Effector memory CD4-positive, alpha-beta T cell (primary cell): ENCODE data around the gene LY6G5B.

Experiments used
- DNase-seq, 3 donors: peaks; one replicate each; pipeline ENCODE4 v3.0.0-alpha.2; 2020
- H3K27ac ChIP-seq: 2 replicates; pipeline ENCODE4 v1.7.0; 2013; ENCODE audit warnings: mild to moderate bottlenecking, low read length, moderate library complexity; ENCODE audit not compliant: insufficient read depth, poor library complexity, severe bottlenecking
- H3K27me3 ChIP-seq: replicated peaks from 2 replicates; pipeline ENCODE4 v1.7.0; 2013; ENCODE audit warnings: mild to moderate bottlenecking, low read length; ENCODE audit not compliant: insufficient read depth, control insufficient read depth, poor library complexity, severe bottlenecking
- H3K36me3 ChIP-seq: 2 replicates; pipeline ENCODE4 v1.7.0; 2013; ENCODE audit warnings: mild to moderate bottlenecking, low read length, moderate library complexity; ENCODE audit not compliant: control insufficient read depth, insufficient read depth
- H3K4me1 ChIP-seq: 2 replicates; pipeline ENCODE4 v1.7.0; 2013; ENCODE audit warnings: low read length, mild to moderate bottlenecking; ENCODE audit not compliant: control insufficient read depth, insufficient read depth, poor library complexity, severe bottlenecking
- H3K4me3 ChIP-seq: 2 replicates; pipeline ENCODE4 v1.7.0; 2013; ENCODE audit warnings: low read length, low read depth, mild to moderate bottlenecking; ENCODE audit not compliant: insufficient read depth, poor library complexity, severe bottlenecking
- H3K9me3 ChIP-seq: 2 replicates; pipeline ENCODE4 v1.7.0; 2013; ENCODE audit warnings: mild to moderate bottlenecking, low read length, moderate library complexity; ENCODE audit not compliant: control insufficient read depth

The LY6G5B gene

DNA sequence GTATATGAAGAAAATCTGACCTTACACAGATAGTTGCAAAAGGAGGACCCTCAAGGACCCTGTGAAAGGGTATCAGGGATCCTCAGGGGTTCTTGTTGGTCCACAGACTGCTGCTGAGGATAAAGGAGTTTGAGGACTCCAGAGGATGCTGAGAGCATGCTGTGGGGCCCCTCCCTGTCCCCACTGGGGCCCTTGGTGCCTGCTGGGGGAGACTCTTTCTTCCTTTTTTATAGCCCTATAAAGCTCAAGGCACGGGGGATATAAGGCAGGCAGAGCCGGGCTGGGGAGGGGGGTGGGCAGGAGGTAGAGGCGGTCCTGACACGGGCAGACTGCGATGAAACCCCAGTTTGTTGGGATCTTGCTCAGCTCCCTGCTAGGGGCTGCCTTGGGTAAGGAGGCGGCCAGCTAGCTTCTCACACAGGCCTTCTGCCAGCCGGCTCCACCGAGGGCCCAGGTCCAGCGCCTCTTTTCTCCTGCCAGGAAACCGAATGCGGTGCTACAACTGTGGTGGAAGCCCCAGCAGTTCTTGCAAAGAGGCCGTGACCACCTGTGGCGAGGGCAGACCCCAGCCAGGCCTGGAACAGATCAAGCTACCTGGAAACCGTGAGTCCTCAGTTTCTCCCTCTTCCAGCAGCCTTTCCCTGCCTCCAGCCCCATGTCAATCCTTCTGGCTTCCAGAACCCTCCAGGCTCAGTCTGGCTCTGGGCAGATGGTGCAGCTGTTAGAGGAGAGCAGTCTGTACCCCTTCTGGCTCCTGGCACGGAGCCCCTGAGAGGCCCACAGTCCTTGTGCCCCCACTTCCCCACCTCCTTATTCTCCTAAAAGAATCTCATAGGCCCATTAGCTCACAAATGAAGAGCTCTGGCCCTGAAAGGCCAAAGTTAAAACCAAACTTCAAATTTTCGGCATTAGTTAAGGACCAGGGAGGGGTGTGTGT is 45.5 kb downstream of the LY6G5B start, which contains the start of gene LY6G6D:
TSS of gene LY6G6D (plus strand) at position 327 of the 937 bp plus-strand sequence. CDS start at position 335, 8 bp downstream.
- no peak within 1 kb of the TSS for H3K4me3 ChIP-seq
- no peak for DNase-seq

DNA sequence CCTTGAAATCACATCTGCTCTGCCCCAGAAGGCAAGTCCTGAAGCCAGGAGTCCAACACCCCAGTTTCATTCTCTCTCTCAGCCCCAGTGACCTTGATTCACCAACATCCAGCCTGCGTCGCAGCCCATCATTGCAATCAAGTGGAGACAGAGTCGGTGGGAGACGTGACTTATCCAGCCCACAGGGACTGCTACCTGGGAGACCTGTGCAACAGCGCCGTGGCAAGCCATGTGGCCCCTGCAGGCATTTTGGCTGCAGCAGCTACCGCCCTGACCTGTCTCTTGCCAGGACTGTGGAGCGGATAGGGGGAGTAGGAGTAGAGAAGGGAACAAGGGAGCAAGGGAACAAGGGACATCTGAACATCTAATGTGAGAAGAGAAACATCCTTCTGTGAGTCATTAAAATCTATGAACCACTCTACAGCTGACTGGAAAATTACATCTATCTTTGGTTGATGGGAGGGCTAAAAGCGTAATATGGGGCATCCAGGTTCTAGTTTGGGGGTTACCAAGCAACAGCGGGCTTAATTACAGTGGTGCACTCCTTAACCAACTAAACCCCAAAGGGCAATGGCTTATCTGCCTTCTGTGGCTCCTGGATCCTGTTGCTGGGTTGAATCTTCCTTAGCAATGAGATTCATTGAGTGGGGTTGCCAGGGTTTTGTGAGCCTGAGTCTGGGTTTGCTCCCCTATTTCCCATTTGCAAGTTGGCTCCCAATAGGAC is 47.9 kb downstream of the LY6G5B start:
- no peaks in the 10 kb centered on the region for H3K9me3 ChIP-seq
- no peaks in the 10 kb centered on the region for H3K27me3 ChIP-seq
- no peak overlapping the region for H3K4me3 ChIP-seq
- H3K4me1 ChIP-seq = no peaks in the 10 kb centered on the region
- no peaks in the 10 kb centered on the region for H3K36me3 ChIP-seq
- DNase-seq = no peak
- H3K27ac ChIP-seq = no peak overlapping the region

More for the DNA sequence above, 45.5 kb downstream of the LY6G5B start, which contains the start of gene LY6G6D:
- no peaks in the 10 kb centered on the region for H3K27me3 ChIP-seq
- no peaks in the 10 kb centered on the region for H3K36me3 ChIP-seq
- no peak within 1 kb of the TSS for H3K27ac ChIP-seq
- H3K4me1 ChIP-seq = peaks cover 3% of the 10 kb centered on the region
- no peaks in the 10 kb centered on the region for H3K9me3 ChIP-seq

DNA sequence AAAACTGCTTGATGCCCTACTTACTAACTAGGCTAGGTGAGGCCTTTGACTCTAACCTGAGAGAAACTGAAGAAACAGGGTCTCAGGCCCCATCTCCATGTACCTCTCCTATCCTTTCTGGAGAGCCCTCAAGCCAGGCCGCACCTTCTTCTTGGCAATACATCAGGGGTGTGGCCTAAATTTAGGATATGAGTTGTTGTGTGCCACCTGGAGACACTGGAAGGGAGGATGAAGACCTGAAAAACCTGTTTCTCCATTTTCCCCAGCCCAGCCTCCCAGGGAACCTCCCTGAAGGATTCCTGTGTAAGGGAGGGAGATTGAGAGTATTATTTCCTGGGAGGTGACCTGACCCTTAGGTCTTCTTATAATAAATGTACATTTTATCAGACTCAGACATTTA is 48.5 kb downstream of the LY6G5B start:
- Histone ChIP-seq H3K4me3 (no peak overlapping the region), H3K9me3 (no peaks in the 10 kb centered on the region), H3K27ac (no peak overlapping the region), H3K36me3 (no peaks in the 10 kb centered on the region), H3K27me3 (no peaks in the 10 kb centered on the region), H3K4me1 (no peaks in the 10 kb centered on the region)
- DNase-seq = no peak

DNA sequence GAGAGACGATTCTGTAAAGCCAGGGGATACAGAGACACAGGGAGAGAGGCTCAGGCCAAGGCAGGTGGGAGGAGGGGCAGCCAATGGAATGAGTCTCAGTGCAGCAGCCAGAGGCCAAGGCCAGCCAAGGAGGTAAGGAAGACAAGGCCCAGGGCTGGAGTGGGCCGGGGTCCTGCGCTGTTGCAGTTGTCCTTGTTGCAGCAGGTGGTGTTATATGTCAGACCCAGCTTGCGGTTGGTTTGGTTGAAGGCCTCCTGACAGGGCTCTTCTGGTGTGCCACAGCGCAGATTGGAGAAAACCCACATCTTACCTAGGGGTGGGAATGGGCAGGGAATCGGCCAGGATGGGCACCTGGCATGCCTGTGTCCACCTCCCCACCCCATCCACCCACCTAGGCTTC is 49.2 kb downstream of the LY6G5B start:
- Histone ChIP-seq H3K36me3 (no peaks in the 10 kb centered on the region), H3K27me3 (no peaks in the 10 kb centered on the region), H3K4me3 (no peak overlapping the region), H3K9me3 (no peaks in the 10 kb centered on the region), H3K27ac (no peak overlapping the region), H3K4me1 (no peaks in the 10 kb centered on the region)
- DNase-seq = no peak

DNA sequence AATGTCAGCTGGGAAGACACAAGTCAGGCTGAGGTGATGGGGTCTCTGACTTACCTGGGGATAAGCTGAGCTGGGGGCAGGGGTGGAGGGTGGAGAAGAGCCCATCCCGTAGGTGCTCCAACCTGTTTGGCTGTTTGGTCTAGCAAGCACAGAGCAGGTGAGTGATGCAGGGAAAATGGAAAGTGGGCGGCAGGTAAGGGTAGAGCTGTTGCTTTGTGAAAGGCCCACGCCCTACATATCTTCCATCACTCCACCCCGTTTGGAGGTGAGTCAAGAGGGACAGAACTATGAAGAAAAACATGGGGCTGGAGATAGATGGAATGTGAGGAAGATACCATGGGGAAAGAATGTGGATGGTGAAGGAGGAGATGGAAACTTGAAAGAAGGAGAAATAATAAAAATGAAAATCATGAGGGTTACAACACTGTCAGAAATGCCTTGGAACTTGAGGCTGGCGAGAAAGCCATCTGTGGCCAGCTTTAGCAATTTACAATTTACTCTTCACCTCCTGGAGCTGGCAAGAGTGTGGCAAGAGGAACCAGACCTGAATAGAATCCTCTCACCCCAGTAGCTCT is 50.5 kb downstream of the LY6G5B start:
- Histone ChIP-seq H3K9me3 (no peaks in the 10 kb centered on the region), H3K36me3 (no peaks in the 10 kb centered on the region), H3K4me3 (no peak overlapping the region), H3K4me1 (no peaks in the 10 kb centered on the region), H3K27ac (no peak overlapping the region), H3K27me3 (no peaks in the 10 kb centered on the region)
- DNase-seq = no peak

DNA sequence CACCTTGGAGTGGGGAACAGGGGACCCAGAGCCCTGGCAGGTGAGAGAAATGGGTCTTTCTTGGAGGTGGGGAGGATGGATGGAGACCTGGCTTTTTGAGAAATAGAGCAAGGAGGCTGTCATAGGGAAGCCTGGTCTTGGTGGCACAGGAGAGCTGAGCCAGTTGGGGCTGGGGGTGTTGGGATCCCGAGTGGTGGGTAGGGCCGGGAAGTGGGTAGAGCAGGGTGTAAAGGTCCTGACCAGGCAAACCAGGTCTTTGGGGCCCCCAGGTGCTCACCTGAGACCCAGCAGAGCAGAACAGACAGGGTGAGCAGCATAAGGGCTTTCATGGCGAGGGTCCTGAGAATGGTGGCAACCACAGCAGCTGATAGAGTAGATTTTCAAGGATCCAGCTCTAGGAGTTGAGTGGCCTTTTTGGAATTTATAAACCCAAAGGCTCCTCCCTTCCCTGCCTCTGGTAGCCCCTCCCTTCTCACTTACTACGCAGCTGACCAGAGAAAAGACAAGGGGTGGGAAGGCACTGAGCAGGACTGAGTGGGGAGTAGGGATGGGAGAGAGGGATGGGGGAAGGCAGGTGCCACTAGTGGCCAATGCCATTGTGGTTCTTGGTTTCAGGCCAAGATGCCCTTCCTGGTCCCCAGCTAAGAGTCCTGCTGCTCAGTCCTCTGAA is 51.7 kb downstream of the LY6G5B start, which contains the start of gene LY6G6C:
TSS of gene LY6G6C (minus strand) at position 396 of the 670 bp plus-strand sequence. CDS start at position 329, 67 bp downstream.
- H3K4me3 ChIP-seq = no peak within 1 kb of the TSS
- no peaks in the 10 kb centered on the region for H3K27me3 ChIP-seq
- H3K9me3 ChIP-seq = no peaks in the 10 kb centered on the region
- no peak within 1 kb of the TSS for H3K27ac ChIP-seq
- no peak for DNase-seq
- H3K4me1 ChIP-seq = no peaks in the 10 kb centered on the region
- H3K36me3 ChIP-seq = no peaks in the 10 kb centered on the region

DNA sequence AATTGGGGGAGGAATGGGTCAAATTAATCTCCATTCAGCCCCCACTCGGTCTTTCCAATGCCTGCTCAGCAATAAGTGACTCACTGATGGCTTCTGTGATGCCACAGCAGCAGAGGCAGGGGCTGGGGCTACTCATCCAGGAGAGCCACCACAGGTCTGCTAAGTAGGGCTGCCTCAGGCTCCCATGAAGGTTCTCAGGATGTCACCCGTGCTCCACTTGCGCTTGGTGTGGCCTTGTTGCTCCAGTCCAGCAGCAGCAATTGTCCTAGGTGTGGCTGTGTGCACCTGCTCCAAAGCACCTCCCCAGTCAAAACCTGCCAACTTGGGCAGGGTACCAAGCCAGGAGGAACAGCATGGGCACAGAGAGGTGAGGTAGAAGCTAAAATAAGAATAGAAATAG is 52.4 kb downstream of the LY6G5B start:
- H3K36me3 ChIP-seq = no peaks in the 10 kb centered on the region
- no peaks in the 10 kb centered on the region for H3K27me3 ChIP-seq
- H3K4me3 ChIP-seq = no peak overlapping the region
- no peak for DNase-seq
- no peaks in the 10 kb centered on the region for H3K4me1 ChIP-seq
- no peak overlapping the region for H3K27ac ChIP-seq
- no peaks in the 10 kb centered on the region for H3K9me3 ChIP-seq
